Activated CD4-positive, alpha-beta T cell treated with anti-CD3 and anti-CD28 coated beads for 48 hours (primary cell): ENCODE results near the gene JTB.

ENCODE experiments used
- DNase-seq: peaks from one replicate; pipeline ENCODE4 v3.0.0-alpha.2; 2020

The JTB gene

DNA sequence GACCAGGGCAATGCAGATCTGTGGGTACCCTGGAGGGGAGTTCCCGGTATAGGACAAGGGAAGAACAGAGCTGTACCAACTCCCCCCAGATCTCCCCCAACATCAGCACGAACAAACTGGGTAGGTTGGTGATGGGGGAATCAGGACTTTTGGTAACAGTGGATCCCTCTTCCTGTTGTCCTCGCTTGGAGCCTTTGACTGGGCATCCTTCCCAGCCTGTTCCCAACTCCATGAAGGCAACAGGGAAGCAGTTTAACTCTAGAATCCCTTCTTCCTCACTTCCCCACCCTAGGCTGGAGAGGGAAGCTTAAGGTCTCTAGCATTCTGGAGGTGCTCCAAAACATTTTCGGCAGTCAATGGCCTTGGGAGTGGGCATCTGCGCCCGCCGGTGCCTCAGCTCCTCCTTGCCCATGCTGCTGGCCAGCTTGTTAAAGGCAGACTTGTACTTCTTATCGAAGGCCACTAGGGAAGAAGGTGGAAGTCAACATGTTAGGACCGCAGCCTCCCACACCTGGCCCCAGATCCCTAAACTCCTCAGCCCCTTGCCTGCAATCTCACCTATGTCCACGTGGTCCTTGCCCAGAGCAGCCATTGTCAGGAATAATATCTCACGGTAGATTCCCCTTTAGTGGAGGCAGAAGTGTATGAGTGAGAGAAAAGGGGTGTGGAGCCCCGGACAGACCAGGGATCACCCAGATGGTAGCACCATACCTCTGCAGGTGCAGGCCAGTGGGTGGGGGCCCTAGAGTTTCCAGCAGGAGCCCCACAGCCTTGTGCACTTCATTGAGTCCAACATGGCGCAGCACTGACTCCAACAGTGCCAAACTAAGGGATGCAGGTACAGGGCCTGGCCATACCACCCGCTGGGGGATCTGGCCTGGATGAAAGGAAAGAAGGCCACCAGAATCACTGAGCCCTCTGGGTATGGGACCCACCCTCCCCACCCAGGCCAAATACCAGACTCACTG, 47.2 kb downstream of the JTB start:
- no peak for DNase-seq

- DNase-seq = no peak
Observed at GRCh38 chr1:153929426-153929825, 48.0 kb downstream of the JTB start.

- DNase-seq = no peak
Observed at GRCh38 chr1:153928791-153929341, 48.6 kb downstream of the JTB start.

- DNase-seq = no peak
Observed at GRCh38 chr1:153928245-153928644, 49.2 kb downstream of the JTB start.

- DNase-seq = no peak
Observed at GRCh38 chr1:153926405-153926804, 51.1 kb downstream of the JTB start.
